ENCODE results near the gene BNIP1.

- TF ChIP-seq CTCF (conservative IDR thresholded peaks at IDR 0.05; ENCODE audit: low read depth, low read length) (no peak), CHD1 (IDR thresholded peaks at IDR 0.05; ENCODE audit: low read depth, low read length) (no peak)
Measured at GRCh38 chr5:173159256-173159655, 14.9 kb downstream of the BNIP1 start.
